Stimulated activated CD4-positive, alpha-beta T cell treated with anti-CD3 and anti-CD28 coated beads, Interleukin-15, amount 100 ng/mL, for 48 hours (primary cell): ENCODE results near the gene CETP.

Source experiments
- DNase-seq, 2 donors: peaks; one replicate each; pipeline ENCODE4 v3.0.0-alpha.2; 2020; ENCODE audit warnings: low read depth in 2 of 2

CETP gene

GRCh38 chr16:57022445-57022844 lies 60.7 kb downstream of the CETP start:
- DNase-seq, result no peak

DNA sequence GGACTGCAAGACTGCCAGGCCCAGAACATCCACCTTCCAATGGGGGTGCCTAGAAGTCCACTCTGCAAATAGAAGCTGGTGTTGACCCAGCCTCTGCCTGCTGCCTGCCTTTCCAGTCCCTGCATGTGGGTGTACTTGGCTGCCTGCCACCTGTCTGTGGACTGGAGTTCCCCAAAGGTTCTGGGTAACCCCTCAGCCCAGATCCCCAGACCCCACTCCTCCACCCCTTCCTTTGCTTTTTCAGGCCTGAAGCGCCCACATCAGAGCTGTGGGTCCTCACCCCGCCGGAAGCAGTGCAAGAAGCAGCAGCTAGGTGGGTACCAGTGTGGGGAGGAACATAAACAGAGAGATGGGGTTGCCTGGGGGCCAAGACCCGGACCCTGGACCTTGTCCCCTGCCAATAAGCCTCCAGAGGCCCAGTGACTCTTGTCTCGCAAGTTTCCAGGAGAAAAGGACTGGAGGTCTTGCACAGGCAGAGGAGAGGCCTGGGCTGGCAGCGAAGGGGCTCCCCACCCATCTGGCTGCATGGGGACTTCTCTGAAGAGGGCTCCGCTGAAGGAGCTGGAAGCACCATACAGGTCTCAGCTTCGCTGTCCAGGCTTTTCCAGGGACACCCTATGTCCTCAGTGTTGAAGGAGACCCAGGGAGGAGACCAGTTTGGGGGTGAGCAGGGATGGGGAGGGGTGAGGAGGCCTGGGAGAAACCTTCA lies 61.9 kb downstream of the CETP start:
- no peak for DNase-seq

DNA sequence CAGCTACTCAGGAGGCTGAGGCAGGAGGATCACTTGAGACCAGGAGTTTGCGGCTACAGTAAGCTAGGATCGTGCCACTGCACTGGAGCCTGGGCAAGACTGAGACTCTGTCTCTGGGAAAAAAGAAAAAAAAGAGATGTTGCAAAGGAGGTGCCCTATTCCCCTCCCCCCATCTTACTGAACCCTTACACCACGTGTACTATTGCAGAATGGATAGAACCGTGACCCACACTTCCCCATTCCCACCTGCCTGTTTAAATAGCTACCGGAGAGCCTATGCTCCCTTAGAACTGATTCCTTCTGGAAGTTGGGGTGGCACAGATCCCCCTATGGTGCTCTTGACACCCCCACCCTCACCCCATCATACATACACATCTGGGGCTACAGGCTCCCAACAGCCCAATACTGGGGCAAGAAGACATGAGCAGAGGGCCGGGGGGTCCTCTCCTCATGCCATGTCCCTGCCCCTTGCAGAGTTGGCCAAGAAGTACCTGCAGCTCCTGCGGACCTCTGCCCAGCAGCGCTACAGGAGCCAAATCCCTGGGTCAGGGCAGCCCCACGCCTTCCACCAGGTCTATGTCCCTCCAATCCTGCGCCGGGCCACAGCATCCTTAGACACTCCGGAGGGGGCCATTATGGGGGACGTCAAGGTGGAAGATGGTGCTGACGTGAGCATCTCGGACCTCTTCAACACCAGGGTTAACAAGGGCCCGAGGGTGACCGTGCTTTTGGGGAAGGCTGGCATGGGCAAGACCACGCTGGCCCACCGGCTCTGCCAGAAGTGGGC lies 63.3 kb downstream of the CETP start:
- DNase-seq, result no peak

GRCh38 chr16:57025941-57026777 lies 64.4 kb downstream of the CETP start:
- no peak for DNase-seq

GRCh38 chr16:57026778-57027062 lies 65.0 kb downstream of the CETP start:
- DNase-seq, result no peak

GRCh38 chr16:57027067-57027466 lies 65.3 kb downstream of the CETP start:
- DNase-seq, result no peak

DNA sequence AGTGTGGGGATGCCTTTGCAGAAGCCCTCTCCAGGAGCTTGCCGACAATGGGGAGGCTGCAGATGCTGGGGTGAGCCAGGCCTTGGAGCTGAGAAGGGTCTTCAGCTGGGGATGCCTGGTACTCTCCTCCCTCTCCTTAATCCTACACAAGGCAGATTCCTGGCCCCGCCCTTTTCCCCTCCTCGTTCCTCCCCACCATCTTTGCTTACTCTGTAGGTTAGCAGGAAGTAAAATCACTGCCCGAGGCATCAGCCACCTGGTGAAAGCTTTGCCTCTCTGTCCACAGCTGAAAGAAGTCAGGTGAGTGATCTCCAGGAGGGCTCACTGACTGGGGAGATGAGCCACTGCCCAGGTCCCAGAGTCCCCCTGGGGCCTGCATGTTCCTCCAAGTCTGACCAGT lies 66.3 kb downstream of the CETP start:
- no peak for DNase-seq

DNA sequence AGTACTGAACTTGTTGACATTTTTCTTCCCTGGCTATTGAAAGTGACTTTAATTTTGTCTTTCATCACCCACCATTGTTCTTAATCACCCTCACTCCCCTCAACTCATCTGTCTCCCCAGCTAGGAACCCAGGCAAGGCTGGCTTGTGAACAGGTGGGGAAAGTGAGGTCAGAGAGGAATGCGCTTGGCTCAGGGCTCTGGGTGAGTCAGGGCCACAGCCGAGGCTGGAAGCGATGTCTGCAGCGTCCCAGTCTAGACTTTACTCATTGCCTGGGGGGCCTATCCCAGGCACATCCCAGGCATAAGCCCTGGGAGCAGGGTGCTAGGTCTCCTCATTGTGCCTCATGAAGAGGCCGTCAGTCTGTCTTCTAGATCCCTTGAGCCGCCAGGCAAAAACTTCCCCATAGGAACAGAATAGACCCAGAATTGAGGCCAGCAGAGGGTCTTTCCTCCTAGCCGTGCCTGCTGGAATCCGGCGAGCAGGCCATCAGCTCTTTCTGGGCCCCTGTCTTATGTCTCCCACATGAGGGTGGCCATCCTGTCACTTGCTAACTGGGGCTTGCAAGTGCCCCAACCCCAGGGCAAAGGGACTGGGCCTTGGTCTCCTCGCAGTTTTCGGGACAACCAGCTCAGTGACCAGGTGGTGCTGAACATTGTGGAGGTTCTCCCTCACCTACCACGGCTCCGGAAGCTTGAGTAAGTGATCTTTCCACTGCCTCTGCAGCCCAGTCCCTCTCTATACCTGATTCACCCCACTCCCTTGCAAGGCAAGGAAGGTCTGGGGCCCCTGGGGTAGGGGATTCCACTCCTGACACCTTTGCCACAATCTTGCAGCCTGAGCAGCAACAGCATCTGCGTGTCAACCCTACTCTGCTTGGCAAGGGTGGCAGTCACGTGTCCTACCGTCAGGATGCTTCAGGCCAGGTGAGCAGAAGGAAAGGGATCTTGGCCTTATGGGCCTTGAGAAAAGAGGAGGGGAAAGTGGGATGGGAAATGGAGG lies 67.7 kb downstream of the CETP start:
- no peak for DNase-seq

DNA sequence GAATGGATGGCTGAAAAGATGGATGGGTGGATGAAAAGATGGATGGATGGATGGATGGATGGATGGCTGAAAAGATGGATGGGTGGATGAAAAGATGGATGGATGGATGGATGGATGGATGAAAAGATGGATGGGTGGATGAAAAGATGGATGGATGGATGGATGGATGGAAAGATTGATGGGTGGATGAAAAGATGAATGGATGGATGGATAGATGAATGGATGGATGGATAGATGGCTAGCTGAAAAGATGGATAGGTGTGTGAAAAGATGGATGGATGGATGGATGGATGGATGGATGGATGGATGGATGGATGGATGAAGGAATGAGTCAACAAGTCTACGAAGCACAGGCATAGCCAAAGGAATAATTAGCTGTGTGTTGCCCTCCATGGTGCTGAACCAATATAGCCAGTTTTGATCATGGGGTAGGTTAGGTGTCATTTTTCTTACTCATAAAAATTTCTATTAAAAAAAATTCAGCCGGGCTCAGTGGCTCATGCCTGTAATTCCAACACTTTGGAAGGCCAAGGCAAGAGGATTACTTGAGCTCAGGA lies 68.7 kb downstream of the CETP start:
- DNase-seq, result no peak

DNA sequence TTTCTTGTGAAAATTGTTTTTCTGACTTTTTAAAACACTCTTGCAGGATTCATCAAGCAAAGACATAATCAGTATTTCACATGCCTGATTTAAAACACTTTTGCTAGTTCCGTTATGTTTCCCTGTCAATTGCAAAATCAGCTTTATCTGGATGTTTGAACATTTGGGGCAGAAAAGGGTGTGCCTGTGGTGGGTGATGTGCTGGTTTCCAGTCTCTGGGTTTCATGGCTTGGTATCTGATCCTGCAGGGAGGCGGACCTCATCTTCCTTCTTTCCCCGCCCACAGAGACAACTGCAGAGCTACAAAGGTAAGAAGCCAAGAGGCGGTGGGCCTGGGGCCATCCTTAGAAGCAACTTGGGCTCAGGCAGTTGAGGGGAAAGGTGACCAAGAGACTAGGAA lies 69.4 kb downstream of the CETP start:
- no peak for DNase-seq

DNA sequence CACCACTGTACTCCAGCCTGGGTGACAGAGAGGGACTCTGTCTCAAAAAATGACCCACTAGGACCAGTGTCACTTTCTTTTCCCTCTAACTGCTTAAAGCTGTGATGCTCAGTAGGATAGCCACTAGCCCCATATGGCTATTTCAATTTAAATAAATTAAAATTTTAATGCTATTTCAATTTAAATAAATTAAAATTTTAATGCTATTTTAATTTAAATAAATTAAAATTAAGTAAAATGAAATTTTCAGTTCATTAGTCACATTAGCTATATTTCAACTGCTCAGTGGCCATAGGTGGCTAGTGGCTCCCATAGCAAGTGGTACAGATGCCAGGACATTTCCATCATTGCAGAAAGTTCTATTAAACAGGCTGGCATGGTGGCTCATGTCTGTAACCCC lies 70.6 kb downstream of the CETP start:
- no peak for DNase-seq

DNA sequence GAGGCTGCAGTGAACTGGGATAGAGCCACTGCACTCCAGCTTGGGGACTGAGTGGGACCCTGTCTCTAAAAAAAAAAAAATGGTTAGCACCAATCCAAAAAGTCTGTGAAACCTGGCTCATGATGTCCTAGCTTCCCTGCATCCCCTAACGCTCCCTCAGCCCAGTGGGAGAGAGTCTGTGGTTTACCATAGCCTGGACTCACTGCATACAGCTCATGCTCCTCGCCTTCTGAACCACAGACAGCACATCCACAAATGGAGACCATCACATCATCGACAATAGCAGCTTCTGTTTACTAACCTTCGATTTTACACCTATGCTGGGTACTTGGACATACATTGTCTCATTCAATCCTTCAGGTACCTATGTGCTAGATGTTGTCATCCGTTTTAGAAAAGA lies 71.2 kb downstream of the CETP start:
- no peak for DNase-seq
